NCI-H446 (cell line): Measurements from ENCODE around the gene PACSIN2.
"Not testable (repeated sequence)": the region's sequence is repeated elsewhere in the genome, so short reads cannot be mapped to it uniquely, and the experiment has no call there.

Experiments used
- DNase-seq, 2 experiments: peaks; one replicate each; lab custom pipeline; 2025; lab: John Stamatoyannopoulos, UW

The PACSIN2 gene

GRCh38 chr22:42992092-42992491 lies 22.9 kb downstream of the PACSIN2 start:
- no peak for DNase-seq

GRCh38 chr22:42991010-42991651 lies 23.8 kb downstream of the PACSIN2 start:
- DNase-seq = no peak

- DNase-seq = peak in 1 of 2 experiments; percentile 26
These were observed 24.7 kb downstream of the PACSIN2 start for GRCh38 chr22:42990131-42990838.

- no peak for DNase-seq
These were observed 28.8 kb downstream of the PACSIN2 start for GRCh38 chr22:42986115-42986514.

GRCh38 chr22:42985531-42985905 lies 29.4 kb downstream of the PACSIN2 start:
- DNase-seq = no peak

GRCh38 chr22:42984814-42985530 lies 30.0 kb downstream of the PACSIN2 start:
- DNase-seq = no peak

- no peak for DNase-seq
These were observed 30.6 kb downstream of the PACSIN2 start for GRCh38 chr22:42984397-42984796.

- no peak for DNase-seq
These were observed 31.5 kb downstream of the PACSIN2 start for GRCh38 chr22:42983470-42983869.

GRCh38 chr22:42979606-42980005 lies 35.3 kb downstream of the PACSIN2 start:
- no peak for DNase-seq

GRCh38 chr22:42978453-42979103 lies 36.4 kb downstream of the PACSIN2 start:
- no peak for DNase-seq

GRCh38 chr22:42977569-42977968 lies 37.4 kb downstream of the PACSIN2 start:
- DNase-seq = no peak

- no peak for DNase-seq
These were observed 38.6 kb downstream of the PACSIN2 start for GRCh38 chr22:42976217-42976933.

- no peak for DNase-seq
These were observed 40.7 kb downstream of the PACSIN2 start for GRCh38 chr22:42974223-42974622.

- DNase-seq = no peak
These were observed 41.4 kb downstream of the PACSIN2 start for GRCh38 chr22:42973536-42973881.

- DNase-seq = no peak
These were observed 42.1 kb downstream of the PACSIN2 start for GRCh38 chr22:42972649-42973535.

- not testable (repeated sequence) for DNase-seq
These were observed 43.5 kb downstream of the PACSIN2 start for GRCh38 chr22:42971473-42971860.

- DNase-seq = no peak
These were observed 44.9 kb downstream of the PACSIN2 start for GRCh38 chr22:42970029-42970428.

GRCh38 chr22:42969348-42969975 lies 45.5 kb downstream of the PACSIN2 start:
- DNase-seq = no peak

GRCh38 chr22:42967933-42968332 lies 47.0 kb downstream of the PACSIN2 start:
- no peak for DNase-seq

GRCh38 chr22:42967005-42967404 lies 47.9 kb downstream of the PACSIN2 start:
- no peak for DNase-seq

- DNase-seq = peak; percentile 34 to 56
These were observed 48.5 kb downstream of the PACSIN2 start for GRCh38 chr22:42966497-42966896.
